Measurements from ENCODE around the gene CA7.

GRCh38 chr16:66874079-66874775 is 30.0 kb downstream of the CA7 start:
- TF ChIP-seq ZNF274 (IDR thresholded peaks at IDR 0.05; ENCODE audit: low read length) (no peak), ZNF274 (tag by site-specific recombination; IDR thresholded peaks at IDR 0.05; ENCODE audit: borderline replicate concordance) (no peak), TCF7L2 (IDR thresholded peaks at IDR 0.05; ENCODE audit: borderline replicate concordance, low read depth, low read length) (no peak), BCL11A (tag by site-specific recombination; IDR thresholded peaks at IDR 0.05; ENCODE audit: low read depth) (no peak), CTCF (tag by site-specific recombination; IDR thresholded peaks at IDR 0.05) (no peak), ZNF549 (tag by site-specific recombination; IDR thresholded peaks at IDR 0.05) (no peak), ZNF561 (tag by site-specific recombination; IDR thresholded peaks at IDR 0.05; ENCODE audit: borderline replicate concordance) (no peak), ZNF335 (tag by site-specific recombination; conservative IDR thresholded peaks at IDR 0.05) (no peak), PBX3 (CRISPR knock-in tag; IDR thresholded peaks at IDR 0.05) (no peak), ZNF629 (tag by site-specific recombination; IDR thresholded peaks at IDR 0.05) (no peak), REST (tag by site-specific recombination; IDR thresholded peaks at IDR 0.05) (no peak)
- TF ChIP-seq, protein P1, sequence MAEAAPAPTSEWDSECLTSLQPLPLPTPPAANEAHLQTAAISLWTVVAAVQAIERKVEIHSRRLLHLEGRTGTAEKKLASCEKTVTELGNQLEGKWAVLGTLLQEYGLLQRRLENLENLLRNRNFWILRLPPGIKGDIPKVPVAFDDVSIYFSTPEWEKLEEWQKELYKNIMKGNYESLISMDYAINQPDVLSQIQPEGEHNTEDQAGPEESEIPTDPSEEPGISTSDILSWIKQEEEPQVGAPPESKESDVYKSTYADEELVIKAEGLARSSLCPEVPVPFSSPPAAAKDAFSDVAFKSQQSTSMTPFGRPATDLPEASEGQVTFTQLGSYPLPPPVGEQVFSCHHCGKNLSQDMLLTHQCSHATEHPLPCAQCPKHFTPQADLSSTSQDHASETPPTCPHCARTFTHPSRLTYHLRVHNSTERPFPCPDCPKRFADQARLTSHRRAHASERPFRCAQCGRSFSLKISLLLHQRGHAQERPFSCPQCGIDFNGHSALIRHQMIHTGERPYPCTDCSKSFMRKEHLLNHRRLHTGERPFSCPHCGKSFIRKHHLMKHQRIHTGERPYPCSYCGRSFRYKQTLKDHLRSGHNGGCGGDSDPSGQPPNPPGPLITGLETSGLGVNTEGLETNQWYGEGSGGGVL (tag by site-specific recombination; IDR thresholded peaks at IDR 0.05) = no peak
- TF ChIP-seq, protein P2, sequence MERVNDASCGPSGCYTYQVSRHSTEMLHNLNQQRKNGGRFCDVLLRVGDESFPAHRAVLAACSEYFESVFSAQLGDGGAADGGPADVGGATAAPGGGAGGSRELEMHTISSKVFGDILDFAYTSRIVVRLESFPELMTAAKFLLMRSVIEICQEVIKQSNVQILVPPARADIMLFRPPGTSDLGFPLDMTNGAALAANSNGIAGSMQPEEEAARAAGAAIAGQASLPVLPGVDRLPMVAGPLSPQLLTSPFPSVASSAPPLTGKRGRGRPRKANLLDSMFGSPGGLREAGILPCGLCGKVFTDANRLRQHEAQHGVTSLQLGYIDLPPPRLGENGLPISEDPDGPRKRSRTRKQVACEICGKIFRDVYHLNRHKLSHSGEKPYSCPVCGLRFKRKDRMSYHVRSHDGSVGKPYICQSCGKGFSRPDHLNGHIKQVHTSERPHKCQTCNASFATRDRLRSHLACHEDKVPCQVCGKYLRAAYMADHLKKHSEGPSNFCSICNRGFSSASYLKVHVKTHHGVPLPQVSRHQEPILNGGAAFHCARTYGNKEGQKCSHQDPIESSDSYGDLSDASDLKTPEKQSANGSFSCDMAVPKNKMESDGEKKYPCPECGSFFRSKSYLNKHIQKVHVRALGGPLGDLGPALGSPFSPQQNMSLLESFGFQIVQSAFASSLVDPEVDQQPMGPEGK (tag by site-specific recombination; IDR thresholded peaks at IDR 0.05) = no peak
- TF ChIP-seq, protein P3, sequence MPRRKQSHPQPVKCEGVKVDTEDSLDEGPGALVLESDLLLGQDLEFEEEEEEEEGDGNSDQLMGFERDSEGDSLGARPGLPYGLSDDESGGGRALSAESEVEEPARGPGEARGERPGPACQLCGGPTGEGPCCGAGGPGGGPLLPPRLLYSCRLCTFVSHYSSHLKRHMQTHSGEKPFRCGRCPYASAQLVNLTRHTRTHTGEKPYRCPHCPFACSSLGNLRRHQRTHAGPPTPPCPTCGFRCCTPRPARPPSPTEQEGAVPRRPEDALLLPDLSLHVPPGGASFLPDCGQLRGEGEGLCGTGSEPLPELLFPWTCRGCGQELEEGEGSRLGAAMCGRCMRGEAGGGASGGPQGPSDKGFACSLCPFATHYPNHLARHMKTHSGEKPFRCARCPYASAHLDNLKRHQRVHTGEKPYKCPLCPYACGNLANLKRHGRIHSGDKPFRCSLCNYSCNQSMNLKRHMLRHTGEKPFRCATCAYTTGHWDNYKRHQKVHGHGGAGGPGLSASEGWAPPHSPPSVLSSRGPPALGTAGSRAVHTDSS (tag by site-specific recombination; IDR thresholded peaks at IDR 0.05) = no peak
- TF ChIP-seq, protein P4, sequence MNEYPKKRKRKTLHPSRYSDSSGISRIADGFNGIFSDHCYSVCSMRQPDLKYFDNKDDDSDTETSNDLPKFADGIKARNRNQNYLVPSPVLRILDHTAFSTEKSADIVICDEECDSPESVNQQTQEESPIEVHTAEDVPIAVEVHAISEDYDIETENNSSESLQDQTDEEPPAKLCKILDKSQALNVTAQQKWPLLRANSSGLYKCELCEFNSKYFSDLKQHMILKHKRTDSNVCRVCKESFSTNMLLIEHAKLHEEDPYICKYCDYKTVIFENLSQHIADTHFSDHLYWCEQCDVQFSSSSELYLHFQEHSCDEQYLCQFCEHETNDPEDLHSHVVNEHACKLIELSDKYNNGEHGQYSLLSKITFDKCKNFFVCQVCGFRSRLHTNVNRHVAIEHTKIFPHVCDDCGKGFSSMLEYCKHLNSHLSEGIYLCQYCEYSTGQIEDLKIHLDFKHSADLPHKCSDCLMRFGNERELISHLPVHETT (tag by site-specific recombination; IDR thresholded peaks at IDR 0.05) = no peak

Measured in HEK293 (cell line).